GM13976 (cell line): ENCODE results near the gene MAGEB17.
"Not testable (repeated sequence)": the region's sequence is repeated elsewhere in the genome, so short reads cannot be mapped to it uniquely, and the experiment has no call there.

Experiments used
- DNase-seq: peaks from one replicate; pipeline ENCODE4 v3.0.0; 2012; ENCODE audit warnings: low spot score
- in situ Hi-C: fragments of 300-500 bp; cut with MboI; formaldehyde crosslinking; loops from one replicate; pipeline ENCODE4 v1.12.0; 2022; ENCODE audit warnings: low sequenced_read_pairs, mixed read lengths, inconsistent platforms; ENCODE audit not compliant: unreplicated experiment
- TF ChIP-seq, protein P1 (sequence below): IDR thresholded peaks from 2 replicates; pipeline ENCODE4 v1.5.1; 2012; ENCODE audit warnings: borderline replicate concordance, mild to moderate bottlenecking; ENCODE audit not compliant: insufficient read depth; ENCODE audit errors: extremely low read depth, missing control alignments, control extremely low read depth

The MAGEB17 gene

DNA sequence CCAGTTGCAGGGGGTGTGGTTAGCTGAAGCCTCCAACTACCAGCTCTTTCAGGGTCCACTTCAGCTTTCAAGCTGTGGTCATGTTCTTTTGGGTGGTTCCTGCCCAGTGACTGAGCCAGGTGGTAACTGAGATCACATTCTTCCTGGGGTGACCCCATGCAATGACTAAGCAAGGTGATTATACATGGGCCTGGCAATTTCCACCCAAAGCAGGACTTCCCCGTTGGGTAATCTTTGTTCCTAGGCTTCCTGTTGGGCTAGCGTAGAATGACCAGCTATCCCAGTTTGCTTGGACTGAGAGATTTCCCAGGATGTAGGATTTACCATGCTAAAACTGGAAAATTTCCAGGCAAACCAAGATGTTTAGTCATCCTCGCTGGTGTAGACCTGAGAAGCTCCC, 18.4 kb upstream of the MAGEB17 start:
- in situ Hi-C loops, result loop anchor here (25.0 kb wide), 1 partner anchor 288 kb away; no protein-coding TSS in a partner anchor
- DNase-seq, result no peak
- TF ChIP-seq, protein P1, sequence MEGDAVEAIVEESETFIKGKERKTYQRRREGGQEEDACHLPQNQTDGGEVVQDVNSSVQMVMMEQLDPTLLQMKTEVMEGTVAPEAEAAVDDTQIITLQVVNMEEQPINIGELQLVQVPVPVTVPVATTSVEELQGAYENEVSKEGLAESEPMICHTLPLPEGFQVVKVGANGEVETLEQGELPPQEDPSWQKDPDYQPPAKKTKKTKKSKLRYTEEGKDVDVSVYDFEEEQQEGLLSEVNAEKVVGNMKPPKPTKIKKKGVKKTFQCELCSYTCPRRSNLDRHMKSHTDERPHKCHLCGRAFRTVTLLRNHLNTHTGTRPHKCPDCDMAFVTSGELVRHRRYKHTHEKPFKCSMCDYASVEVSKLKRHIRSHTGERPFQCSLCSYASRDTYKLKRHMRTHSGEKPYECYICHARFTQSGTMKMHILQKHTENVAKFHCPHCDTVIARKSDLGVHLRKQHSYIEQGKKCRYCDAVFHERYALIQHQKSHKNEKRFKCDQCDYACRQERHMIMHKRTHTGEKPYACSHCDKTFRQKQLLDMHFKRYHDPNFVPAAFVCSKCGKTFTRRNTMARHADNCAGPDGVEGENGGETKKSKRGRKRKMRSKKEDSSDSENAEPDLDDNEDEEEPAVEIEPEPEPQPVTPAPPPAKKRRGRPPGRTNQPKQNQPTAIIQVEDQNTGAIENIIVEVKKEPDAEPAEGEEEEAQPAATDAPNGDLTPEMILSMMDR, result no peak

DNA sequence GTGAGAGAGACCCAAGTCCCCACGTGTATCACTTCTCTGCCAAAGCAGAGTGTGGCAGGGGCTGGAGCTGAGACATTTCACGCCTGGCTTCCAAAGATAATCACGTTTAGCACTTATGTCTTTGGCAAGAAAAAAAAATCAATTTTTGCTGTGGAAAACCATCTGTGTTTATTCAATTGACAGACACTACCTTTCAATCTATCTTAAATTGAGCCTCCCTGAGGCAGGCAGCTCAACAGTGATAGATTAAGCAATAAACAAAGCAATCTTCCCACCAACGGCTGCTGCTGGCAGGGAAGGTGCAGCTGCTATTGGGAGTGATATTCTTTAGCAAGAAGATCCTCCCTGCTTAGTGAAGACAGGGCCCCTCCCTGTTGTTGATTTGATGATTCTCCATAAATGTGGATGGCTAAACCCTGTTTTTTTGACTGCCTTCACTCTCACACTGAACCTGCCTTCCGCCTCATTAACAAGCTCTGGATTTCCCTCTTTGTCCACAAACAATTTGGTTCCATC, 11.6 kb upstream of the MAGEB17 start:
- in situ Hi-C loops, result no loop called here
- no peak for DNase-seq
- TF ChIP-seq, protein P1, result no peak

DNA sequence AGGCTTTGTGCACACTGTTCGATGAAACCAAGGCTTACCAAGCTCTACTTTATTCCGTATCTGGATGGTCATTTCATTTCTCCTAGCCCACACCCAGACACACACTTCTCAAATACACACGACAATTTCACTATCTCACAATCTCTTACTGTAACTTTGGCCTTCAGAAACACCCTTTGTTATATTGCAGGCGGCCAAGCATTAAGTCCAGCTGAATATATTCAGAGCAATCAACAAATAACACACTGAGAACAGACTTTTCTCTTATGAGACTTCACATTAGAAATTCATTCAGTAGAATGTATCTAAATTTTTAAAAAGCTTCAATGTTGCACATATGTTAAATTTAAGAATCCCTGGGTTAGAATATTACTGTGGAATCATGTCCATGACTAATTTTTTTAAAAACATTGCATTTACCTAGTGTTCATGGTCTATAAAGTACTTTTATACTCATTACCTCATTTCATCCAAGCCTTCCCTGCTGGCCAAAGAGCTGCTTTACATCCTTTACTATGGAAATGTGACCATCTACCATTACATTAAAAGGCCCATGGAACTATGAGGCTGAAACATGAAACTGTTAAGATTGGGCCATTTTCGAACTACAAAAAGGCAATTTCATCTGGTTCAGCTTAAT, 10.5 kb upstream of the MAGEB17 start:
- DNase-seq, result no peak
- TF ChIP-seq, protein P1, result no peak
- in situ Hi-C loops, result no loop called here

DNA sequence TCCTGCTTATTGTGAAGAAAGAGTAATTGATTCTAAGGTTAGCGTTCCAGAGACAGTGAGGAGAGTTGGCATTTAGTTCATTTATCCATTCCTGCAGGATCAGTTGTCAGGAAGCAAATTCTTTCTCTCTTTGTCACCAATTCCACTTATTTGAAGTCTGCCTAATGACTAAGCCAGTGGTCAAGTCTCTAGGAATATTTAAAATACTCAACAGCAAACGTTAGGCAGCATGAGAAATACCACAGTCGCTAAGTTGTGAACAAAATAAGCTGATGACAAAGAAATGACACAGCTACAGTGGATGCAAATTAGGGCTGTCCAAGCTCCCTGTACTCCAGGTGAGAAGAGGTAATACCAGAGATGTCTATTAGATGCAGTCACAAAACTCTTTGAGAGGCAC, 6.6 kb upstream of the MAGEB17 start:
- TF ChIP-seq, protein P1, result no peak
- DNase-seq, result no peak
- in situ Hi-C loops, result no loop called here

DNA sequence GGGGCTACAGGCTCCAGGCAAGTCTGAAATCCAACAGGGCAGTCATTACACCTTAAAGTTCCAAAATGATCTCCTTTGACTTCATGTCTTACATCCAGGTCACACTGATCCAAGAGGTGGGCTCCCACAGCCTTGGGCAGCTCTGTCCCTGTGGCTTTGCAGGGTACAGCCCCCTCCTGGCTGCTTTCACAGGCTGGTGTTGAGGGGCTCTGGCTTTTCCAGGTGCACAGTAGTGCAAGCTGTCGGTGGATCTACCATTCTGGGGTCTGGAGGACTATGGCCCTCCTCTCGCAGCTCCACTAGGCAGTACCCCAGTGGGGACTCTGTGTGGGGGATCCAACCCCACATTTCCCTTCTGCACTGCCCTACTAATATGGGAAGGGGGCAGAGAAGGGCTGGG, 6.1 kb upstream of the MAGEB17 start:
- in situ Hi-C loops, DNase-seq: not testable (repeated sequence)

DNA sequence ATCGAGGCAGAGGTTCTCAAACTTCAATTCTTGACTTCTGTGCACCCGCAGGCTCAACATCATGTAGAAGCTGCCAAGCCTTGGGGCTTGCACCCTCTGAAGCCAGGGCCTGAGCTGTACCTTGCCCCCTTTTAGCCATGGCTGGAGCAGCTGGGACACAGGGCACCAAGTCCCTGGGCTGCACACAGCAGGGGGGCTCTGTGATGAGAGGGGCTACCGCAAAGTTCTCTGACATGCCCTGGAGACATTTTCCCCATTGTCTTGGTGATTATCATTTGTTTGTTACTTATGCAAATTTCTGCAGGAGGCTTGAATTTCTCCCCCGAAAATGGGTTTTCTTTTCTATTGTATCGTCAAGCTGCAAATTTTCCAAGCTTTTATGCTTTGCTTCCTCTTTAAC, 4.9 kb upstream of the MAGEB17 start:
- TF ChIP-seq, protein P1, result no peak
- in situ Hi-C loops, result no loop called here
- DNase-seq, result no peak

DNA sequence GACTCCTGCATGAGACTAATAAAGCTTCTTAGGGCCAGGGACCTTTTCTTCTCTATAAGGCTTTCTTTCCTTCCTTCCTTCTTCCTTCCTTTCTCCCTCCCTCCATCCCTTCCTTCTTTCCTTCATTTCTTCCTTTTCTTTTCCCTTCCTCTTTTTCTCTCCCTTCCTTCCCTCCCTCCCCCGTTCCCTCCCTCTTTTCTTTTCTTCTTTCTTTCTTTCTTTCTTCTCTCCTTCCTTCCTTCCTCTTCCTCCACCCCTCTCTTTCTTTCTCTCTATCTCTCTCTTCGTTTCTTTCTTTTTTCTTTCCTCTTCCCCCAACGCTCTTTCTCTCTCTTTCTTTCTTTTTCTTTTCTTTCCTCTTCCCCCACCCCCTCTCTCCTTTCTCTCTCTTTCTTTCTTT, 2.5 kb upstream of the MAGEB17 start:
- in situ Hi-C loops, result no loop called here
- TF ChIP-seq, protein P1, result no peak
- no peak for DNase-seq
